GM12874 (cell line): ENCODE results near the gene MPL.

ENCODE experiments used
- CTCF ChIP-seq: IDR thresholded peaks from 2 replicates; pipeline ENCODE4 v1.5.1; 2011; ENCODE audit warnings: low read depth, mild to moderate bottlenecking, control low read depth, low read length, moderate library complexity; ENCODE audit not compliant: insufficient read depth

Gene MPL

GRCh38 chr1:43398227-43398626 is 60.6 kb downstream of the MPL start:
- no peak for TF ChIP-seq CTCF

DNA sequence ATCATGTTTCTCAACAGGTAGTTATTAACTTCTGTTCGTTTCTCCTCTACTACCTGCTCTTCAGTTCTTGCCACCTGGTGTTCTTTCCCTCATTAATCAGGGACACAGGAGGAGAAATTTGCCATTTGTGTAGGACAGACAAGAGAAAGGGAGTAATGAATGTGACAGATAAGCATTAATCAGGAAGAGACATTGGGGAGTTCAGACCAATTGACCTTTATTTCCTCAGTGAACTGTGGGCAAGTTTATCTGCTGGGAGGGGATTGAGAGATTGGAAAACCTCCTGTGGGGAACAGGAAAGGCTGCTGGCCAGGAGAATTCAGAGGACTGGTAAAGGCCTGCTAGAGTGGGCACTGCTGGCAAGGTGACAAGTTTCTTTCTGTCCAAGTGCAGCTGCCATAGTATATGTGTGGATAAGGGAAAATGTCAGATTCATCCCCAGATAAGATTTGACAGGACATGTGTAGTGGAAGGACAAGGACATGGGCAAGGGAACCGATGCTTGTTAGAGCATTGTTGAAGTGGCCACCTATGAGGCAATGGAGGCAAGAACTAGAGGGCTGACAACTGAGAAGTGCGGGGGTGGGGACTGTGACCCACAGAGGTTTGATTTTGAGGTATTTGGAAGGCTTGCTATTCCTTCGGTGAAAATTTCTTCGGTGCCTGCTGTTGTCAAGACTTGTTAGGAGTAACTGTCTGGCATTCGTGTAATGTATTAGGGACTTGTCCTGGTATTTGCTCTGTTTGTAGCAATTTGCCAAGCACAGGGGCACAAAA is 64.7 kb downstream of the MPL start:
- TF ChIP-seq CTCF = no peak
